GM12872 (cell line): ENCODE data around the gene SYT9.

Source experiments
- TF ChIP-seq, protein P1 (sequence below): IDR thresholded peaks from 3 replicates; pipeline ENCODE4 v1.5.1; 2011; ENCODE audit warnings: low read depth, mild to moderate bottlenecking, low read length, moderate library complexity; ENCODE audit not compliant: insufficient read depth

The SYT9 gene

DNA sequence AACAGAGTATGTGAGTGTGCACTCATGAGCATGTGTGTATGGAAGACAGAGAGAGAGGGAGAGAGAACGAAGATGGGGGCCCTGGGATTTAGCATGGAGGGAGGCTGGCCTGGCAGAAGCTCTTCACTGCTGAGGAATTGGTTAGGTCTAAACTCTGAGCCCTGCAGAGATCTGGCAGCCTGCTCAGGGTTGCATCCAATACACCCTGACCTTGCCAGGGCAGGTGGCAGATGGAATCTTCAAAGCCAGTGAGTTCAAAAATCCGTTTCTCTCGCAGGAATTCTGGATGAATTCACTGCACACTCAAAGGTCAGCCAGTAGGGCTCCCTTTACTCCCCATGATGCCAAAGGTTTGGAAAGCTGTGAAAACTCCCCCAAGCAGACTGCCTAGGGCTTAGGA is 172.2 kb downstream of the SYT9 start:
- TF ChIP-seq, protein P1, sequence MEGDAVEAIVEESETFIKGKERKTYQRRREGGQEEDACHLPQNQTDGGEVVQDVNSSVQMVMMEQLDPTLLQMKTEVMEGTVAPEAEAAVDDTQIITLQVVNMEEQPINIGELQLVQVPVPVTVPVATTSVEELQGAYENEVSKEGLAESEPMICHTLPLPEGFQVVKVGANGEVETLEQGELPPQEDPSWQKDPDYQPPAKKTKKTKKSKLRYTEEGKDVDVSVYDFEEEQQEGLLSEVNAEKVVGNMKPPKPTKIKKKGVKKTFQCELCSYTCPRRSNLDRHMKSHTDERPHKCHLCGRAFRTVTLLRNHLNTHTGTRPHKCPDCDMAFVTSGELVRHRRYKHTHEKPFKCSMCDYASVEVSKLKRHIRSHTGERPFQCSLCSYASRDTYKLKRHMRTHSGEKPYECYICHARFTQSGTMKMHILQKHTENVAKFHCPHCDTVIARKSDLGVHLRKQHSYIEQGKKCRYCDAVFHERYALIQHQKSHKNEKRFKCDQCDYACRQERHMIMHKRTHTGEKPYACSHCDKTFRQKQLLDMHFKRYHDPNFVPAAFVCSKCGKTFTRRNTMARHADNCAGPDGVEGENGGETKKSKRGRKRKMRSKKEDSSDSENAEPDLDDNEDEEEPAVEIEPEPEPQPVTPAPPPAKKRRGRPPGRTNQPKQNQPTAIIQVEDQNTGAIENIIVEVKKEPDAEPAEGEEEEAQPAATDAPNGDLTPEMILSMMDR, result no peak

DNA sequence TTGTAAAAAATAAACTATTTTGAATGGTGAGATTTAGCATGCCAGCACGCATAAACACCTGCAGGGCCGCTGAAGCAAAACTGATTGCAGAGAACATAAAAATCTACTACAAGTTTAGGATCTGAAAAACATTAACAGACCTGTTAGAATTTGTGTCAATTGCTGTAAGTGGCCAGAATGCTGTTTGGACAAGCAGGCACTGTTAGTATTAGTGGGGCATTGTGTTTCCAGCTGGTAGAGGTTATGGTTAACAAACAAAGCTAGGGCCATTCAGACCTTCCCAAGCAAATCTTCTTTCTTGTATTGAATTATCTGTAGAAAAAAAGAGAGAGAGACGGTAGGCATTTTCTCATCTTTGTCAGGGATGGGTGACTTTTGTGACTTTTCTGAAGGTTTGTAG is 176.0 kb downstream of the SYT9 start:
- TF ChIP-seq, protein P1, result no peak

DNA sequence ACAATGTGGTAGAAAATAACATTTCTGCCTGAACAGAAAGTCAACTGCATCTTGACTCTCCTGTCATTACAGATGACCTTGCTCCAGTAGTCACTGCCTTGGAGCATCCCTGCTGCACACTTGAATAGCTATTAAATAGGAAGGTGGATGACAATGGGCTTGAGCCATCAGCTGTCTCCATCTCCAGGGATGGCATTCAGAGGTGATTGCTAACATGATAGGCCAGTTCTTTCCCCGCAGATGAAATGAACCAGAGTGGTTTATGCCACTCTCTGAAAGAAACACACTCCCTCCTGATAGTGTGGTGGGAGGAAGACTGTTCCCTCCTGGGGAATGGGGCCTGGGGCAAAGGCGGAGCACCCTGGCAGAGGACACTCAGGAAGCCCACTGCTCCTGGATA is 176.5 kb downstream of the SYT9 start:
- TF ChIP-seq, protein P1, result no peak

DNA sequence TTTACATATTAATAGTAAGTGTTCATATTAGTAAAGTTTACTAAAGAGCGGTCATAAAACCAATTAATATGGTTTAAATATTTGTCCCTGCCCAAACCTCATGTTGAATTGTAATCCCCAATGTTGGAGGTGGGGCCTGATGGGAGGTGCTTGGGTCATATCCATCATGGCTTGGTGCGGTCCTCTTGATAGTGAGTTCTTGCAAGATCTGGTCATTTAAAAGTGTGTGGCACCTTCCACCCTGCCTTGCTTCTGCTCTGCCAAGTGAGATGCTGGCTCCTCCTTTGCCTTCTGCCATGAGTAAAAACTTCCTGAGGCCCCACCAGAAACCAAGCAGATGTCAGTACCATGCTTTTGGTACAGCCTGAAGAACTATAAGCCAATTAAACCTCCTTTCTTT is 178.8 kb downstream of the SYT9 start:
- TF ChIP-seq, protein P1, result no peak

DNA sequence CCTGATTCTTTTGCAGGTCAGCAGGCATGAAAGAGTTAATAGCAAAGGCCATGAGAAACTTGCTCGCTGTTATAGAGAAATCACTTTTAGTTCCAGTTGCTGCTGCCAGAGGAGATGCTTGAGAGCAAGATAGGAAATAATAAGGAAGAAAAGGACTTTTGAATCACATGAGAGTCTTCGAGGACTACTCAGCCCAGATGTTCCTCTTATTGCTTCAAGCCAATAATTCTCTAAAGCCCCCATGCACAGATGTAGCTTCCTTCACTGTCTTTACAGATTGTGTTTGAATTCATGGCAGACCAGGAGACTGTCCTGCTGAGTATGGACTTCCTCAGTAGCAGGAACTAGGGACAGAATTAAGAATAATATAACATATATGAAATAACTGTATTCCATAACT is 183.5 kb downstream of the SYT9 start:
- TF ChIP-seq, protein P1, result no peak

DNA sequence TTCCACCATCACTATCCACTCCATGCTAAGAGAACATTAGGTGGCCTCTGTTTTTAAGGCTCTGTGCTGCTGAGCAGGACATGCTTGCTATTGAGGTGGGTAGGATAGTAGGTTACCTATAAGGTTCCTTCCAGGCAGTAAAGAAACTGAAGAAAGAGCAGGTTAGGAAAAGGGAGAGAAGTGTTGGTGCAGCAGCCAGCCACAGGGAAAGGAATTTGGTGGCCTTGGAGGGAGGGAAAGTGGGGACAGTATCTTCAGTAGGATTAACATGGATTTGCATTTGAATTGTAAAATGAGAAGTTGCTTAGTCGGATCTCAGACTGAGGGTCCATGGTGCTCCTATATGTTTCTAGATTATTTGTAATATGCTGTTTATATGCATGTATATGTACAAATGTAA is 184.4 kb downstream of the SYT9 start:
- TF ChIP-seq, protein P1, result no peak

DNA sequence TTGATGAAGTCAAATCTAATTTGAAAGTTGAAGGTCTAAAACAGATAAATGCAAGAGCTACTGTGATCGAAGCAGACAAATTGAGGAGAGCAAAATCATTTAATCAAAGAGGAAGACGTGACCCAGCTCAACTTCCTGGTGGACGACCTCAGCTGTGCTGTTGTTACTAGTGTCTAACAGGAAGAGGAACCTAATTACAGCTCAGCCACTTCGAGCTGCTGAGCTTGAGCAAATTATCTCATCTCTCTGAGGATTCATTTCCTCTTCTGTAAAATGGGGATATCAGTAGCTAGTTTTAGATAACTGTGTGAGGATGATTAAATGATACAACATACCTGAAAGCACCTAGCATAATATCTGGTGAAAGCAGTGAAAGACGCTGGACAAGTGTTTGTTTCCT is 185.0 kb downstream of the SYT9 start:
- TF ChIP-seq, protein P1, result no peak

DNA sequence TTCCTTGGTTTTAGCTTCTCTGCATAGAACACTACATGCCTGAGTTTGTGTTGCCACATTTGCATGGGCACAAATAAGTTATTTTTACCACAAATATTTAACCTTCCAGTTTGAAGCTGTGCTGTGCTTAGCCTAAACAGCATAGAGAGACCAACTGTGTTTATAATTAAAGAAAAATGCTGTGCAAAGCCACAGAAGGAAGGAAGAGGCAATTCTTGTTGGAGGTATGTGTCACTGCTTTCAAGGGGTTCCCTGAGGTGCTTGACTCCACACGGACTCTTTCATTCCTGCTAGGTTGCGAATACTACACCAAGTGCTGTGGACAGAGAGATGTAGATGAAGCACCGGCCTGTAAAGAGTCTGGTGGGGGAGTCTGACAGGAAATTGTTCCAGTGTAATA is 186.0 kb downstream of the SYT9 start:
- TF ChIP-seq, protein P1, result no peak
